Chondrocyte (in vitro differentiated cells): Measurements from ENCODE around the gene KIAA0040. TPM values are rescaled to one million over a fixed set of nuclear protein-coding genes. Genes with fewer than 3 reads are reported as not detected.

ENCODE experiments used
- DNase-seq: peaks from one replicate; pipeline ENCODE4 v3.0.0; 2021; ENCODE audit warnings: mixed read lengths, low spot score
- H3K27ac Mint-ChIP-seq: one replicate; pipeline ENCODE4 v1.8.0; 2021; ENCODE audit warnings: mild to moderate bottlenecking, moderate library complexity, mixed read lengths; ENCODE audit not compliant: unreplicated experiment
- H3K27me3 Mint-ChIP-seq: 2 replicates; pipeline ENCODE4 v1.8.0; 2021; ENCODE audit warnings: low read depth, mixed read lengths
- H3K36me3 Mint-ChIP-seq: 2 replicates; pipeline ENCODE4 v1.8.0; 2021; ENCODE audit warnings: low read depth, mixed read lengths
- H3K4me1 Mint-ChIP-seq: 2 replicates; pipeline ENCODE4 v1.8.0; 2021; ENCODE audit warnings: low read depth, mild to moderate bottlenecking, mixed read lengths
- H3K4me3 Mint-ChIP-seq: one replicate; pipeline ENCODE4 v1.8.0; 2021; ENCODE audit warnings: mild to moderate bottlenecking, moderate library complexity, mixed read lengths; ENCODE audit not compliant: unreplicated experiment
- H3K9me3 Mint-ChIP-seq: 2 replicates; pipeline ENCODE4 v1.8.0; 2021; ENCODE audit warnings: low read depth, mixed read lengths
- total RNA-seq: library from RNA; stranded (reverse); gene quantifications from 3 replicates; pipeline ENCODE4 v1.2.1, GENCODE V29; 2021
- TF ChIP-seq, protein P1 (sequence below): fragments of 200-600 bp; sonication (generic); IDR thresholded peaks from 2 replicates; pipeline ENCODE4 v1.5.0; 2021; ENCODE audit warnings: antibody characterized with exemption, mild to moderate bottlenecking, moderate library complexity

KIAA0040 gene
- total RNA-seq, 1 donor from 2014 or later, result 0.75 TPM

- no peak for DNase-seq
- TF ChIP-seq, protein P1, sequence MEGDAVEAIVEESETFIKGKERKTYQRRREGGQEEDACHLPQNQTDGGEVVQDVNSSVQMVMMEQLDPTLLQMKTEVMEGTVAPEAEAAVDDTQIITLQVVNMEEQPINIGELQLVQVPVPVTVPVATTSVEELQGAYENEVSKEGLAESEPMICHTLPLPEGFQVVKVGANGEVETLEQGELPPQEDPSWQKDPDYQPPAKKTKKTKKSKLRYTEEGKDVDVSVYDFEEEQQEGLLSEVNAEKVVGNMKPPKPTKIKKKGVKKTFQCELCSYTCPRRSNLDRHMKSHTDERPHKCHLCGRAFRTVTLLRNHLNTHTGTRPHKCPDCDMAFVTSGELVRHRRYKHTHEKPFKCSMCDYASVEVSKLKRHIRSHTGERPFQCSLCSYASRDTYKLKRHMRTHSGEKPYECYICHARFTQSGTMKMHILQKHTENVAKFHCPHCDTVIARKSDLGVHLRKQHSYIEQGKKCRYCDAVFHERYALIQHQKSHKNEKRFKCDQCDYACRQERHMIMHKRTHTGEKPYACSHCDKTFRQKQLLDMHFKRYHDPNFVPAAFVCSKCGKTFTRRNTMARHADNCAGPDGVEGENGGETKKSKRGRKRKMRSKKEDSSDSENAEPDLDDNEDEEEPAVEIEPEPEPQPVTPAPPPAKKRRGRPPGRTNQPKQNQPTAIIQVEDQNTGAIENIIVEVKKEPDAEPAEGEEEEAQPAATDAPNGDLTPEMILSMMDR, result no peak
- H3K27me3 Mint-ChIP-seq, result no peaks in the 10 kb centered on the region
- no peaks in the 10 kb centered on the region for H3K36me3 Mint-ChIP-seq
- H3K4me3 Mint-ChIP-seq, result no peak overlapping the region
- H3K4me1 Mint-ChIP-seq, result peaks cover 30% of the 10 kb centered on the region
- H3K27ac Mint-ChIP-seq, result no peak overlapping the region
- no peaks in the 10 kb centered on the region for H3K9me3 Mint-ChIP-seq
These were observed 64.1 kb downstream of the KIAA0040 start for GRCh38 chr1:175128523-175128922.

- no peaks in the 10 kb centered on the region for H3K36me3 Mint-ChIP-seq
- H3K4me3 Mint-ChIP-seq, result no peak overlapping the region
- H3K27me3 Mint-ChIP-seq, result no peaks in the 10 kb centered on the region
- H3K4me1 Mint-ChIP-seq, result peaks cover 21% of the 10 kb centered on the region
- no peak overlapping the region for H3K27ac Mint-ChIP-seq
- no peak for DNase-seq
- TF ChIP-seq, protein P1, result no peak
- H3K9me3 Mint-ChIP-seq, result no peaks in the 10 kb centered on the region
These were observed 65.0 kb downstream of the KIAA0040 start for GRCh38 chr1:175127565-175127964.

DNA sequence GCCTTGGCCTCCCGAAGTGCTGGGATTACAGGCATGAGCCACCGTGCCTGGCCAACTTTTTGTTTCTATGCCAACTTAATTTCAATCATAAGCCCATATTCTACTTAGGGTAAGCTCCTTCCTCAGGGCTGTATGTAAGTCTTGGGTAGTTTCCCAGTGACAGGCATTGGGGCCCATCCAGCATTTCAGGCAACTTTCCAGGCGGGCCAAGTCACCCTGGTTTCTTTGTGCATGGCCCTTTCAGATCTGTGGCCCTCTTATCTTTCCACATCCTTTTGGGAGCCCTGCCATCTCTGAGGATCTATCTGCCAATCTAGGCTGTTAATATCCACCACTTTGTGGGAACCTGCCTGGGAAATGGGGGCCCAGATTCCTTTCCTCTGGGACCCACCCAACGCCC is 66.2 kb downstream of the KIAA0040 start:
- Mint-ChIP-seq H3K4me1 (peaks cover 9% of the 10 kb centered on the region), H3K9me3 (no peaks in the 10 kb centered on the region), H3K36me3 (no peaks in the 10 kb centered on the region), H3K4me3 (no peak overlapping the region), H3K27ac (no peak overlapping the region), H3K27me3 (no peaks in the 10 kb centered on the region)
- no peak for DNase-seq
- TF ChIP-seq, protein P1, result no peak

DNA sequence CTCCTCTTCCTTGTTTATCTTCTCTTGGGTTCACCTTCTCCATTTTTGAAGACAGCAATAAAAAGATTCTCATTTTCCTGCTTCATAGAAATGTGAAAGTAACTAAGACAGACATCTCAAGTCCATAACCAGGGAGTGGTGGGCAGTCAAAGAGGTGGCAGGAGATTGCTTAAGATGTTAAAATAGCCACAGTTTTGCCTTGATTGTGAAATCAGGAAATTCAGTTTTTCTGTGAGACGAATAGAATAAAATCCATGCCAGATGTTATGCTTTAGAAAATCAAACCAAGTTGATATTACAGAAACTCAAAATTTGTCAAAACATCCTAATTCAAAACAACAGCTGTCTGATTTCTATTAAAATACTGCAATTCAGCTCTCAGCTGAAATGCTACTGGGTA is 67.7 kb downstream of the KIAA0040 start:
- Mint-ChIP-seq H3K36me3 (no peaks in the 10 kb centered on the region), H3K4me1 (no peaks in the 10 kb centered on the region), H3K27me3 (no peaks in the 10 kb centered on the region), H3K27ac (no peak overlapping the region), H3K4me3 (no peak overlapping the region), H3K9me3 (no peaks in the 10 kb centered on the region)
- no peak for DNase-seq
- TF ChIP-seq, protein P1, result no peak

DNA sequence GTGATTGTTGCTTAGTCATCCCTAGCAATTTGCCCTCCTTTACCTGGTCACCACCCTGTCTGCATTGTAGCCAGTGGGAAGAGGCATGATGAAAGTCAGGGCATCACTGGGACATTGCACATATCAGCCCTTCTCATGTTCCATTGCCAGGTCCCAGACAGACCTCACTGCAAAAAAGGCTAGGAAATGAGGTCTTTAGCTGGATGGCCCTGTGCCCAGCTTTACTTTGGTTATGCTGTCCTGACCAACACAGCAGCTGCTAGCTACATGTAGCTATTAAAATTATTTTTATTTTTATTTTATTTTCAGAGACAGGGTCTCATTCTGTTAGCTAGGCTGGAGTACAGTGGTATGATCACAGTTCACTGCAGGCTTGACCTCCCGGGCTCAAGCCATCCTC is 72.1 kb downstream of the KIAA0040 start:
- Mint-ChIP-seq H3K4me1 (no peaks in the 10 kb centered on the region), H3K9me3 (no peaks in the 10 kb centered on the region), H3K4me3 (no peak overlapping the region), H3K27me3 (no peaks in the 10 kb centered on the region), H3K36me3 (no peaks in the 10 kb centered on the region), H3K27ac (no peak overlapping the region)
- TF ChIP-seq, protein P1, result no peak
- no peak for DNase-seq
